GM12878 (cell line): ENCODE measurements around the gene DEXI. TPM values are rescaled to one million over a fixed set of nuclear protein-coding genes. Genes with fewer than 3 reads are reported as not detected.

ENCODE experiments used
- ATAC-seq: fragments of 200-7000 bp; cut with Tn5 transposase; 3 replicates; pipeline ENCODE4 v1.9.1; 2020; ENCODE audit warnings: mild to moderate bottlenecking, moderate library complexity
- BruUV-seq: library from RNA; stranded (reverse); fragments of 400-500 nt; replicated peaks from 2 replicates; lab custom pipeline; 2021; lab: Mats Ljungman, UMichigan
- CTCF ChIA-PET: fragments of 300-600 bp; sonication (Branson Sonifier 250); formaldehyde crosslinking; extraction: SDS; loops from one replicate; lab custom pipeline; 2021; ENCODE audit warnings: inconsistent platforms; lab: Yijun Ruan, JAX
- POLR2A ChIA-PET: fragments of 350-600 bp; formaldehyde crosslinking; extraction: SDS; loops from one replicate; lab custom pipeline; 2021; ENCODE audit warnings: inconsistent platforms; lab: Charles Lee
- RAD21 ChIA-PET: fragments of 300-600 bp; sonication (Branson Sonifier 250); formaldehyde crosslinking; loops from one replicate; lab custom pipeline; 2023; ENCODE audit warnings: antibody characterized with exemption; ENCODE audit not compliant: unreplicated experiment; lab: Charles Lee
- SMC1A ChIA-PET: fragments of 300-600 bp; sonication (Branson Sonifier 250); formaldehyde crosslinking; loops from one replicate; lab custom pipeline; 2023; ENCODE audit not compliant: unreplicated experiment, uncharacterized antibody; lab: Charles Lee
- DNase-seq: peaks from one replicate; pipeline ENCODE4 v3.0.0-alpha.2; 2011; ENCODE audit warnings: low read depth, low spot score
- FAIRE-seq: peaks from 3 replicates; lab custom pipeline; 2011; peaks lifted over from hg19 to GRCh38; lab: Jason Lieb, UNC
- H2AFZ ChIP-seq: 2 replicates; pipeline ENCODE4 v1.6.0; 2011; ENCODE audit warnings: low read depth, low read length, control low read depth; ENCODE audit not compliant: control insufficient read depth
- H3K27ac ChIP-seq: 2 replicates; pipeline ENCODE4 v1.5.1; 2011; ENCODE audit warnings: control low read depth; ENCODE audit not compliant: control insufficient read depth, insufficient read depth
- H3K27me3 ChIP-seq, 2 experiments: replicated peaks in 1 of 2; 2 replicates each; pipeline versions ENCODE4 v1.6.0 to v1.6.1; 2011; ENCODE audit warnings: low read length in 1 of 2; ENCODE audit not compliant: control insufficient read depth in 2 of 2, insufficient read depth in 2 of 2
- H3K36me3 ChIP-seq, 2 experiments: 2 replicates each; pipeline ENCODE4 v1.5.1; 2011; ENCODE audit warnings: low read length in 1 of 2; ENCODE audit not compliant: control insufficient read depth in 2 of 2, insufficient read depth in 2 of 2
- H3K4me1 ChIP-seq: 2 replicates; pipeline ENCODE4 v1.6.1; 2011; ENCODE audit warnings: mild to moderate bottlenecking, low read length, moderate library complexity, mixed read lengths; ENCODE audit not compliant: control insufficient read depth, insufficient read depth
- H3K4me2 ChIP-seq: 2 replicates; pipeline ENCODE4 v1.6.0; 2011; ENCODE audit warnings: control low read depth; ENCODE audit not compliant: control insufficient read depth, insufficient read depth
- H3K4me3 ChIP-seq: fragments of 200-600 bp; sonication (generic); 2 replicates; pipeline ENCODE4 v1.5.1; 2016
- H3K79me2 ChIP-seq: 2 replicates; pipeline ENCODE4 v1.6.0; 2011; ENCODE audit warnings: low read length; ENCODE audit not compliant: control insufficient read depth, insufficient read depth
- H3K9ac ChIP-seq: 2 replicates; pipeline ENCODE4 v1.8.0; 2011; ENCODE audit warnings: low read length, control low read depth, mixed read lengths; ENCODE audit not compliant: control insufficient read depth, insufficient read depth
- H3K9me3 ChIP-seq: replicated peaks from 3 replicates; pipeline ENCODE4 v1.5.1; 2011; ENCODE audit warnings: mild to moderate bottlenecking, low read length; ENCODE audit not compliant: control insufficient read depth, insufficient read depth
- H4K20me1 ChIP-seq: 2 replicates; pipeline ENCODE4 v1.6.0; 2011; ENCODE audit not compliant: control insufficient read depth, insufficient read depth
- CHD2 ChIP-seq: IDR thresholded peaks from 2 replicates; pipeline ENCODE4 v1.6.1; 2011; ENCODE audit warnings: low read depth, low read length, improper control_type of control experiment, borderline replicate concordance
- EZH2 ChIP-seq: IDR thresholded peaks from 2 replicates; pipeline ENCODE4 v1.6.1; 2012; ENCODE audit warnings: low read depth, mild to moderate bottlenecking, control low read depth, inconsistent platforms, low read length, borderline replicate concordance; ENCODE audit not compliant: control insufficient read depth
- HDAC6 ChIP-seq: fragments of 200-600 bp; sonication (generic); IDR thresholded peaks from one replicate; pipeline ENCODE4 v1.8.0; 2017; ENCODE audit warnings: antibody characterized with exemption; ENCODE audit not compliant: unreplicated experiment
- NFIC ChIP-seq: IDR thresholded peaks from 2 replicates; pipeline ENCODE4 v1.6.1; 2012; ENCODE audit warnings: low read depth, mild to moderate bottlenecking, inconsistent platforms, low read length, moderate library complexity
- ZNF207 ChIP-seq: fragments of 450-650 bp; IDR thresholded peaks from 2 replicates; pipeline ENCODE4 v1.6.1; 2014; ENCODE audit warnings: antibody characterized with exemption, mild to moderate bottlenecking, borderline replicate concordance
- WGBS: methylation state at CpG from one replicate; pipeline ENCODE4 v1.1.6; 2016; ENCODE audit warnings: low lambda C conversion rate; ENCODE audit not compliant: insufficient replicate concordance, insufficient coverage; ENCODE audit errors: missing lambda C conversion rate; 5-methylcytosine and 5-hydroxymethylcytosine counted together
- in situ Hi-C: fragments of 300-500 bp; cut with MboI; formaldehyde crosslinking; loops from 9 replicates; pipeline ENCODE4 v1.14.3; 2018; ENCODE audit warnings: mixed read lengths
- intact Hi-C: fragments of 100-400 bp; cut with micrococcal nuclease; formaldehyde crosslinking; loops from one replicate; pipeline ENCODE4 v1.14.2; 2022; ENCODE audit not compliant: unreplicated experiment
- polyA plus RNA-seq, 11 experiments: library from polyadenylated mRNA; depleted of rRNA in 4 of 11; unstranded in 6 of 11; stranded (reverse) in 5 of 11; fragments of >200 nt; fragmentation: Nextera tagmentation in 4 of 11; fragmentation: Illumina TruSeq in 1 of 11; extraction: Ambion mirVana in 4 of 11; extraction: Trizol in 1 of 11; gene quantifications; 1 replicate in 1 of 11; 2 replicates in 10 of 11; pipeline versions ENCODE4 v1.2.1 to v1.2.3, GENCODE V29; 2011 to 2016; ENCODE audit warnings: inconsistent platforms in 2 of 11, missing spikeins in 2 of 11, low read depth in 1 of 11
- total RNA-seq, 4 experiments: library from RNA; depleted of rRNA in 3 of 4; stranded (reverse); fragments of >200 nt in 3 of 4; fragmentation: Illumina TruSeq in 1 of 4; extraction: Trizol in 1 of 4; gene quantifications; 2 replicates each; pipeline versions ENCODE4 v1.2.1 to v1.2.3, GENCODE V29; 2013 to 2021
- TF ChIP-seq, protein P1 (sequence below): IDR thresholded peaks from 2 replicates; pipeline ENCODE4 v1.6.1; 2011; ENCODE audit warnings: low read depth, low read length, improper control_type of control experiment, borderline replicate concordance

Gene DEXI
- total and polyA plus RNA-seq, 10 of the 15 experiments (the other 5 are each of a cell fraction or from before 2014, with no cell fraction given), result 1.4 to 26.3 (median 18.4) TPM

DNA sequence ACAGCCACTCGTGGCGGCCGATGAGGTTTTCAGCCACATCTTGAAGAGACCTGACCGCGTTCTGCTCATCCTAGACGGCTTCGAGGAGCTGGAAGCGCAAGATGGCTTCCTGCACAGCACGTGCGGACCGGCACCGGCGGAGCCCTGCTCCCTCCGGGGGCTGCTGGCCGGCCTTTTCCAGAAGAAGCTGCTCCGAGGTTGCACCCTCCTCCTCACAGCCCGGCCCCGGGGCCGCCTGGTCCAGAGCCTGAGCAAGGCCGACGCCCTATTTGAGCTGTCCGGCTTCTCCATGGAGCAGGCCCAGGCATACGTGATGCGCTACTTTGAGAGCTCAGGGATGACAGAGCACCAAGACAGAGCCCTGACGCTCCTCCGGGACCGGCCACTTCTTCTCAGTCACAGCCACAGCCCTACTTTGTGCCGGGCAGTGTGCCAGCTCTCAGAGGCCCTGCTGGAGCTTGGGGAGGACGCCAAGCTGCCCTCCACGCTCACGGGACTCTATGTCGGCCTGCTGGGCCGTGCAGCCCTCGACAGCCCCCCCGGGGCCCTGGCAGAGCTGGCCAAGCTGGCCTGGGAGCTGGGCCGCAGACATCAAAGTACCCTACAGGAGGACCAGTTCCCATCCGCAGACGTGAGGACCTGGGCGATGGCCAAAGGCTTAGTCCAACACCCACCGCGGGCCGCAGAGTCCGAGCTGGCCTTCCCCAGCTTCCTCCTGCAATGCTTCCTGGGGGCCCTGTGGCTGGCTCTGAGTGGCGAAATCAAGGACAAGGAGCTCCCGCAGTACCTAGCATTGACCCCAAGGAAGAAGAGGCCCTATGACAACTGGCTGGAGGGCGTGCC is 35.1 kb downstream of the DEXI start:
- Histone ChIP-seq H3K9me3 (peaks cover 4% of the 10 kb centered on the region; the same call in 1 of the 3 replicates), H3K4me3 (no peak overlapping the region), H4K20me1 (no peaks in the 10 kb centered on the region; the same call in 1 of the 2 replicates), H3K36me3 (peaks cover 49 to 69% of the 10 kb centered on the region in 2 experiments), H3K27me3 (no peaks in the 10 kb centered on the region), H3K27ac (no peak overlapping the region), H3K4me2 (no peak overlapping the region), H2AFZ (no peak overlapping the region), H3K9ac (no peak overlapping the region), H3K4me1 (peaks cover 7% of the 10 kb centered on the region), H3K79me2 (no peaks in the 10 kb centered on the region; the same call in 1 of the 2 replicates)
- intact Hi-C loops (no loop called here), in situ Hi-C loops (no loop called here)
- 94% methylated on average over 46 of the region's 46 CpGs for WGBS
- ChIA-PET POLR2A (no interaction called here), SMC1A (interaction anchor here (1.1 to 6.3 kb wide), 2 partner anchors 16 to 163 kb away, joined by 5 to 49 read pairs; no protein-coding TSS in a partner anchor), RAD21 (interaction anchor here (0.8 kb wide), 1 partner anchor 29 kb away, joined by 3 read pairs; no protein-coding TSS in a partner anchor), CTCF (no interaction called here)
- no peak for FAIRE-seq
- no TSS peak for BruUV-seq
- ATAC-seq, result no peak
- TF ChIP-seq HDAC6 (no peak), ZNF207 (no peak), NFIC (no peak), CHD2 (no peak), EZH2 (no peak)
- TF ChIP-seq, protein P1, sequence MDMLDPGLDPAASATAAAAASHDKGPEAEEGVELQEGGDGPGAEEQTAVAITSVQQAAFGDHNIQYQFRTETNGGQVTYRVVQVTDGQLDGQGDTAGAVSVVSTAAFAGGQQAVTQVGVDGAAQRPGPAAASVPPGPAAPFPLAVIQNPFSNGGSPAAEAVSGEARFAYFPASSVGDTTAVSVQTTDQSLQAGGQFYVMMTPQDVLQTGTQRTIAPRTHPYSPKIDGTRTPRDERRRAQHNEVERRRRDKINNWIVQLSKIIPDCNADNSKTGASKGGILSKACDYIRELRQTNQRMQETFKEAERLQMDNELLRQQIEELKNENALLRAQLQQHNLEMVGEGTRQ, result no peak
- DNase-seq, result no peak
